ENCODE measurements around the gene SSTR5.
"Not testable (repeated sequence)": the region's sequence is repeated elsewhere in the genome, so short reads cannot be mapped to it uniquely, and the experiment has no call there.

Gene SSTR5

DNA sequence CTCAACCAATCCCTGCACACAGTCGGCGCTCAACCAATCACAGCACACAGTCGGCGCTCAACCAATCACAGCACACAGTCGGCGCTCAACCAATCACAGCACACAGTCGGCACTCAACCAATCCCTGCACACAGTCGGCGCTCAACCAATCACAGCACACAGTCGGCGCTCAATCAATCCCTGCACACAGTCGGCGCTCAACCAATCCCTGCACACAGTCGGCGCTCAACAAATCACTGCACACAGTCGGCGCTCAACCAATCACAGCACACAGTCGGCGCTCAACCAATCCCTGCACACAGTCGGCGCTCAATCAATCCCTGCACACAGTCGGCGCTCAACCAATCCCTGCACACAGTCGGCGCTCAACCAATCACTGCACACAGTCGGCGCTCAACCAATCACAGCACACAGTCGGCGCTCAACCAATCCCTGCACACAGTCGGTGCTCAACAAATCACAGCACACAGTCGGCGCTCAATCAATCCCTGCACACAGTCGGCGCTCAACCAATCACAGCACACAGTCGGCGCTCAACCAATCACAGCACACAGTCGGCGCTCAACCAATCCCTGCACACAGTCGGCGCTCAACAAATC lies 20.2 kb downstream of the SSTR5 start:
- not testable (repeated sequence) for DNase-seq (ENCODE audit: low read depth)

DNA sequence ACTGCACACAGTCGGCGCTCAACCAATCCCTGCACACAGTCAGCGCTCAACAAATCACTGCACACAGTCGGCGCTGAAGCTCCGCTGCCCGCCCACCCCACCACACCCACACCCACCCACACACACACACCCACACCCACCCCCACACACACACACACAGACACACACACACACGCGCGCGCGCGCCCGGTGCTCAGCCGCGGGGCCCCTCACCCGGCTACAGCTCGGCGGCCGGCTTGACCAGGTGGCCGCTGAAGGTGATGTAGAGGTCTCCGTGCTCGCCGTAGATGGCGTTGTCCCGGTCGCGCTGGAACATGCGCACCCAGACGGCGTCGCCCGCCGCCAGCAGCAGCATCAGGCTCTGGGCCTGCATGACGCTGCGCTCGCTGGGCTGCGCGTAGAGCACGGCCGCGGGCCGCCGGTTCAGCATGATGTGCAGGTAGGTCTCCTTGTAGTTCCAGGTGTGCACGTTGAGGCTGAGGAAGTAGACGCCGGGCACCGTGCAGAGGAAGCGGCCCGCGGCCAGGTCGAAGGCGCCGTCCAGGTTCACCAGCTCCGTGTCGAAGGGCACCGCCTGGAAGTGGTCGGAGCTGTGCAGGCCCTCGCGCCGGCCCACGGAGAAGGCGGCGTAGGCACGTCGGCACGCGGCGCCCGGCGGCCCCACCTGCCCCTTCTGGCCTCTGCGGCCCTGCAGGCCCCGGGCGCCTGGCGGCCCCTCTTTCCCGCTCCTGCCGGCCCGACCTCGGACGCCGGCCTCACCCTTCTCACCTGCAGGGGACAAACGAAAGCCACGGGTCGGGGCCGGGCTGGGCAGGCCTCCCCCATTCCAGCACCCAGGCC lies 21.0 kb downstream of the SSTR5 start:
- DNase-seq (ENCODE audit: low read depth): no peak

GRCh38 chr16:1094124-1094479 lies 21.6 kb downstream of the SSTR5 start:
- no peak for DNase-seq (ENCODE audit: low read depth)

GRCh38 chr16:1094601-1095449 lies 22.3 kb downstream of the SSTR5 start:
- DNase-seq (ENCODE audit: low read depth): no peak

DNA sequence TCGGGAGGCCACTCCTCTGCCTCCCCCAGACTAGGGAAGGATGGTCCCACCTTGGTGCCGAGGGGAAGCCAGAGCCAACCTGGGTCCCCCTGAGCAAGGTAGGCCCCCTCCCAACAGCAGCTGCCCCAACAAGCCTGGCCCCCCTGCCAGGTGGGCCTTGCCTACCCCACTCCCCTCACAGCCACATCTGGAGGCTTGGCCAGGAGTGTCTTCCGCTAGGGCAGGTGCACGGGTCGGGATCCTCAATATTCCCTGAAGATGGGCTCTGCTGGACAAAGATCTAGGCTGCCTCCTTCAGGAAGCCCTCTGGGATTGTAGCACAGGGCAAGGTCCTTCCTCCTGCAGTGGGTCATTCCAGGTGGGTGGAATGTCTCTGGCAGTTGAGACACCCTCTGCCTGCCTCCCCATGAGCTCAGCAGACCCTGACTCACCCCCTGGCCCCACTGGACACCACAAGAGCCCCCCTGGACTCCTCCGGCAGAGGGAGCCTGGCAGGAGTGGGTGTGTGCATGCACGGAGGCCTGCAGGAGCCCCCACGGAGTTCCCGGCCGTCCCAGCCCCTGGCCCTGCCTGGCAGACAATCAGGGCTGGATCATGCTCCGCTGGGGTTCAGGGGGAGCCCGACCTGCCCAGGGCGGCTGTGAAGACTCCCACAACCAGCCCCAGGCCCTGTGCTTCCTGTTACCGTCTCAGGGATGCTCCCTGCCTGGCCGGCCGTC lies 23.1 kb downstream of the SSTR5 start:
- no peak for DNase-seq (ENCODE audit: low read depth)

DNA sequence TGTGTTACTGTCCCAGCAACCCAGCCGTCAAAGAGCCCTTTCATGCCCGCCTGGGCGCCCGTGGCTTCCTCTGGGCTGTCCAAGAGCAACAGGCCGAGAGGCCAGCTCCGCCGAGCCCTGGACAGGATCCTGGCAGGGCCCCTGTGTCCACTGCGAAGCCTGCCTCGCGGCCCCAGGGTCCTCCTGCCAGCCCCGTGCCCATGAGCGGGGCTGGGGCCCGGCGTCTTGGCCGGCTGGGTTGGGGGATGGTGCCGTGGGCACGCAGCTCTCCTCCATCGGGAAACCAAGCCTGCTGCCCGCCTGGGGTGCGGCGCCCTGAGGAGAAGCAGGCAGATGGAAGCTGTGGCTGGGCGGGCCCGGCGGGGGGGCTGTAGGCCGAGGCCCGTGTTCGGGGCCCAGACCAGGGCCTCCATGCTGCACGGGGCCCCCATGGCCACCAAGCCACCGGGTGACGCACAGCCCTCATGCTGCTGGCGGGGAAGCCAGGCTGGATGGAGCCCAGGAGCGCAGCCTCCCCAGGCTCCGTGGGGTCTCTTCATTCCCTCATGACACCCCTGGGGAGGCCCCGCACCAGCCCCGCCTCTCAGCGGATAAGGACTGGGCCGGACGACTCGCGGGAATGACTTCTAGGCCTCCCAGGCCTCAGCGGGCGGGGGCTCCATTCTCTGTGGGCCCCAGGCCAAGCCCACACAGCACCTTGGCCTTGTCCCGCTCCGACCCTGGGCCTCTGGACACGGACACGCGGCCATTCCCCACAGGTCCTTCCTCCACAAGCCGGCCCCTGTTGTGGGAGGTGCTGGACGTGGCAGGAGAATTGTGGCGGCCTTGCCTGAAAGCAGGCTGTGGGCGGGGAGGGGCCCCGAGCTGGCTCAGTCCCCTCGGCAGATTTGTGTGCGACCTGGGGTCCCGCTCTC lies 23.9 kb downstream of the SSTR5 start, which contains the start of gene C1QTNF8:
Gene C1QTNF8 (minus strand): TSS at position 76 of the 914 bp plus-strand sequence. CDS start 1,322 bp downstream, outside the sequence.
- no peak for DNase-seq (ENCODE audit: low read depth)

GRCh38 chr16:1097156-1097555 lies 24.6 kb downstream of the SSTR5 start:
- DNase-seq (ENCODE audit: low read depth): no peak

DNA sequence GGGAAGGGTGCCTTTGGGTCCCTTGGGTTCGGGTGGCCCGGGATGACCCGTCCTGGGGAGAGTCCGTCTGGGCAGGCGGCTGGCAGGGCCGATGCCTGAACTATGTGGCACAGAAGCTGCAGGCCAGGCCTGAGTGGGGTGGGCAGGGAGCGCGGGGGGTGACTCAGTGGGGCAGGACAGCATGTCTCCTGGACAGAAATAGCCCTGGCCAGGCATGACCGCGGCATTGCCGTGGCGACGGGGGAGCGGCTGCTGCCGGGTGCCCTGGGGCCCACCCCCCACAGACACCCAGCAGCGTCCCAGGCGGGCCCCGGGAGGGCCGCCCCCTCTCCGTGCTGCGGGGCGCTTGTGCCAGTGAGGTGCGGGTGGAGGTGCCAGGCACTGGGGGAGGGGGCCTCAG lies 25.3 kb downstream of the SSTR5 start:
- no peak for DNase-seq (ENCODE audit: low read depth)

DNA sequence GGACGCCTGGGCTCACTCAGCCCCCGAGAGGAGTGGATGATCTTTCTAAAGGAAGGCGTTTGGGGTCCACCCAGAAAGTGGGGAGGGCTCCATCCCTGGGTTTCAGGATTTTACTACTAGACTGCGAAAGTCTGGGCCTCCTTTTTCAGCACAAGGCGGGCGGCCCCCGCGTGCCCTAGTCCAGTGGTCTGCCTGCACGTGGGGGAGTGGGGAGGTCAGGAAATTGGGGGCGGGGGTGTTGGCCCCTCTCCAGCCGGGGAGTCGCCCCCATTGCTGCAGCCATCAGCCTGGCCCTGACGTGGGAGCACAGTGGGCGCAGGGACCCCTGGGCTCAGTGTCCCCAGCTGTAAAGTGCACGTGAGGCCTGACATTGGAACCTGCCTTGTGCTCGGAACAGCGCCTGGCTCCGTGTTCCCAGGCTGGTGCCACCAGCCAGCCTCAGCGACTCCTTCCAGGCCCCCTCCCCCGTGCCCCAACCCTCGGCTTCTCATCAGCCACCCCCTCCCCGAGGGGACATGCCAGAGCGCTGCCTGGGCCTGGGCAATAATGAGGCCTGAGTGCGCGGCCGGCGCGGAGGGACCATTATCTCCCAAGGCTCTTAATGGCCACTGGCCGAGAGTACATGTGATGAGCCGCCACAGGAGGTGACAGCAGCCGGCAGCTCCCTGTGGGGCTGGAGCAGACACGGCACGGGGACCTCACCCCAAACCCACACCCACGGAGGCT lies 25.9 kb downstream of the SSTR5 start:
- DNase-seq (ENCODE audit: low read depth): no peak

DNA sequence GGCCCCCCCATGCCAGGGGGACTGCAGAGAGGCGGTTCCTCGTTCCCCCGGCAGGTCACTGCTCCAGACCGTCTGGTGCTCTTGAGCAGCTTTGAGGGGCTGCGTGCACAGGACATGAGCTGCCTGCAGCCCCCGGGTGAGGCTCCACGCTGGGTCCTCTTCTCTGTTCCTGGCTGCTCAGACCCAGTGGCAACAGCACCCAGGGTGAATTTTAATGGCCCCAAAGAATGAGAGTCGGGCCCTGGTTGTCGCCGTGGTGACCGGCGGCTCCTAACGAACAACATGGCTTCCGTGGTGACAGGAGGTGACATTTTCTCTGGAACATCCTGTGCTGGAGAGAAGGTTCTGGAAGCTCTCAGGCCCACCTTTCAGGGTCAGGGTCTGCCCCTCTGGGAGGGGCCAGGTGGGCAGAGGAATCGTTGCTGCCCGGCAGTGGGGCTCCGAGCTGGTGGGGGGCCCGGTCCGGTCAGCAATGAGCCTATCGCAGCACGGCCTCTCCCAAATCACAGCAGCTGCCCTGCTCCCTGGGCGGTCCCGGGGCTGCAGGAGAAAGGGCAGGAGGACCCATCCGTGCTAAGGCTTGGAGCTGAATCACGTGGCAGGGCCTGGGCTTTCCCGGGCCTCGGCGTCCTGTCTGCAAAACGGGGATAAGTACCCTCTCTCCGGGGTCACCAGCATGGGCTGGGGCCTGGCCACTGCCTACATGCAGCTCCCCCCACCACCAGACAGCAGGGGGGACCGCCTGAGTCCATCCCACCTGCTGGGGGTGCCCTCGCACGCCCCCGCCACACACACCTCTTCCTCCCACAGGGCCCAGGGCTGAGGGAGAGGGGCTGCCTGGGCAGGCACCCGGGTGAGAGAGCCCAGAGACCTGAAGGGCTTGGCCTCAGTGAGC lies 26.9 kb downstream of the SSTR5 start:
- no peak for DNase-seq (ENCODE audit: low read depth)

- no peak for DNase-seq (ENCODE audit: low read depth)
Observed at GRCh38 chr16:1100084-1100800, 27.7 kb downstream of the SSTR5 start.

DNA sequence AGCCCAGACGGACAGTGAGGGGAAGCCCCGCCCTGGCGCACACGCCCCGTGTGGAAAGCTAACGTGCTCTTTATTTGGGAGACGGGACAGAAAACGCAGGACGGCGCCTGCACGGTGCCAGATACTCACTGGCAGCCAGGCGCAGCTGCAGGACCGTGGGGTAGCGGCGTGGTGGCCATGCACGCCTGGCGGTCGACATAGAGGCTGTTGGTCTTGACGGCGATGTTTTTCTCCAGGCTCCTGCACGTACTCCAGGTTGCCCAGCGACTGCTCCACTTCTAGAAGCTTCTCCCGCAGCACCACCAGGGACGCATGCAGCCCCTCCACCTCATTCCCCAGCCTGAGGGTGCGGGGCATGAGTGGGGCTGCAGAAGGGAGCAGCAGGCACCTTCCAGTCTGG lies 28.6 kb downstream of the SSTR5 start:
- DNase-seq (ENCODE audit: low read depth): no peak

- no peak for DNase-seq (ENCODE audit: low read depth)
Observed at GRCh38 chr16:1101573-1102332, 29.2 kb downstream of the SSTR5 start.

GRCh38 chr16:1102333-1102700 lies 29.8 kb downstream of the SSTR5 start:
- DNase-seq (ENCODE audit: low read depth): no peak

DNA sequence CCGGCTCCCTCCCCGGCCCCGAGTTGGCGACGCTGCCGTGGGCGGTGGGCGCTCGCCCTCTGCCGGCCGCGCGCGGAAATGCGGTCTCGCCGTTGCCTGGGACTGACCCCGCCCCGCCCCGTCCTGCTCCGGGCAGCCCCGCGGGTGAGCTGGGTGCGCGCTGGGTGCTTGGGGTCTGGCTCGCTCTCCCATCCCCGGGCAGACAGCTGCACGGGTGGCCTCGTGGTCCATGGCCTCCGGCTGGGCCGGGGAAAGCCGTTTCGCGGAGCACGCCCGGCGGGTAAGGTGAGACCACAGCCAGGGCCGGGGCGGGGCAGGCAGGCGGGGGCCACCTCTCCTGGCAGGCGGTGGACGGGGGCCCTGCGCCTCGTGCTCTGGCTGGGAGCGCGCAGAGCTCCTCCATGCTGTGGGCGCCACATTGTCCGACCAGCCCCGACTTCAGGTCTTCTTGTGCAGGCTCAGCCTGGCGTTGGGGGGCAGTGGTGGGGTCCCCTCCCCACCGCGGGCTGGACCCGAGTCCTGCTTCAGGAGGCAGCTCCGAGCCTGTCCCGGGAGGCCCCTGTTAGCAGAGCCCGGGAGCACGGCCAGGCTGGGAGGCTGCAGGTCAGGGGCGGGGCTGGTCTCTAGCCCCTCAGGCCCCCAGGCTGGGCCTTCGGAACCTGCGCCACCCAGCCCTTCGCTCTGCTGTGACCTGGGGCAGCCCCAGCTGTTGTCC lies 30.5 kb downstream of the SSTR5 start:
- DNase-seq (ENCODE audit: low read depth): peak; percentile 62

DNA sequence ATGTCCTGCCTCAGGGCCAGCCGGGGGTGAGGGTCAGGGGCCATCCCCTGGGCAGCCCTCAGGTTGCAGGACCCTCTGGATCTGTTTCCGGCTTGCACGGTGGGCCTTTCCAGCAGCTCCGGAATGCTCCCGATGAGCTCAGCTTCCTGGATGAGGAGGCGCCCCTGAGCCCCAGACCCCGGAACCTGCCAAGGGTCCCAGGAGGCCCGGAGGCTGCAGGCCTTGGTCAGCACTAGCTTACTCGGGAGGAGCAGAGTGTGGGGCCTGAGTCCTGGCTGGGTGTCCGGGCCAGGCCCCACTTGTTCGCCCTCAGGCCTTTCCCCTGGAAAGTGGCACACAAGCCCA lies 31.1 kb downstream of the SSTR5 start:
- no peak for DNase-seq (ENCODE audit: low read depth)

GRCh38 chr16:1105888-1106620 lies 33.5 kb downstream of the SSTR5 start:
- peak; percentile 42 for DNase-seq (ENCODE audit: low read depth)

All from stimulated activated CD8-positive, alpha-beta memory T cell treated with anti-CD3 and anti-CD28 coated beads, Interleukin-4, amount 100 ng/mL, for 24 hours (primary cell).